Measurements from ENCODE around the gene BRAT1.

BRAT1 gene

DNA sequence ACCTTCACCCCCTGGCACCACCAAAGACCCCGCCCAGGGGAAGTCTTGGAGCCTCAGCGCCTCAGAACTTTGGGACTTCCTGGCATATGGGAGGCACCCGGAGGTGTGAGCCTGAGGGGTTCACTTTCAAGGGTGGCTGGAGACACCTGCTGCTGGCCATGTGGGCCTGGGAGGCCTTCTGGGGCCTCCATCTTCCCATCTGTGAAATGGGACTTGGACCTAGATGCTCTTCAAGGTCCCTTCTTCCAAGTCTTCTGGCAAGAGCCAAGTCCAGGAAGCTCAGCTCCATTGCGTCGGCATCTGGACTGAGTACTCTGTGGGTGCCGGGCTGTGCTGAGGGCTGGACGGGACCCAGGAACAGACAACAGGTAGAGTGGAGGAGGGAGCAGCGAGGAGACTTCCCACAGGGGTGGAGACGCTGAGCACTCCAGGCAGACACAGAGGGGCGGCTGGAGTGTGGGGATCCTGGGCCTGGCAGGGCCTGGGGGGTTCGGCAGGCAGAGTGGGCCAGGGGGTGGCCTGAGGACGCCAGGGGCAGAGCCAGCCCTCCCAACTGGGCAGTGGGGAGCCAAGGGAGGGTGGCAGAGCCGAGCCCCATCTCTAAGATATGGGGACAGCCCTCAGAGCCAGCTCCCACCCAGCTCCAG, 45.1 kb downstream of the BRAT1 start:
- no peak for DNase-seq (ENCODE audit: low read depth)

DNA sequence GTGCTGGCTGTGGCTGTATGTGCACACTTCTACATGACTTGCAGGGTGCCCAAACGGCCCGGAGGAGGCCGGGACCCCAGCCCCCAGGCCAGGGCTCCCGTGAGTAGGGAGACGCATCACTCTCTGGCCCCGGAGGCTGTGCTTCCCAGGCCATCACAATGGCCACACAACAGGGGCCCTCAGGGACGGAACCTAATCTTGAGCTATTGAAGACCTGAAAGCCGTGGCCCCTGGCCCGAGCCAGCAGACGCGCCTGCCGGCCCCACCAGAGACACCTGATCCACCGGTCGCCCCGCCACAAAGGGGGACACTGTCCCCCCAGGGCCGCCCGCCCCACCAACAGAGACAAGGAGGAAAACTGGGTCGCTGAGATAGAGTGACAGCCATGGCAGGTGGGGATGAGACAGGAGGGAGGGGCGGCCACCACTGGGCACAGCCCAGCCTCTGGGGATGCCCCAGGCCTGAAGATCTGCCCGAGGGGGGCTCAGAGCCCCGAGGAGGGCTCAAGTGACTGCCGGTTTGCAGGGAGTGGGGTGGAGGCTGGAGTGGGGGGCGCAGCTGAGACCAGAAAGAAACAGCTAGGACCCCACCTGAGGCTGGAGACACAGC, 45.9 kb downstream of the BRAT1 start:
- DNase-seq (ENCODE audit: low read depth): no peak

DNA sequence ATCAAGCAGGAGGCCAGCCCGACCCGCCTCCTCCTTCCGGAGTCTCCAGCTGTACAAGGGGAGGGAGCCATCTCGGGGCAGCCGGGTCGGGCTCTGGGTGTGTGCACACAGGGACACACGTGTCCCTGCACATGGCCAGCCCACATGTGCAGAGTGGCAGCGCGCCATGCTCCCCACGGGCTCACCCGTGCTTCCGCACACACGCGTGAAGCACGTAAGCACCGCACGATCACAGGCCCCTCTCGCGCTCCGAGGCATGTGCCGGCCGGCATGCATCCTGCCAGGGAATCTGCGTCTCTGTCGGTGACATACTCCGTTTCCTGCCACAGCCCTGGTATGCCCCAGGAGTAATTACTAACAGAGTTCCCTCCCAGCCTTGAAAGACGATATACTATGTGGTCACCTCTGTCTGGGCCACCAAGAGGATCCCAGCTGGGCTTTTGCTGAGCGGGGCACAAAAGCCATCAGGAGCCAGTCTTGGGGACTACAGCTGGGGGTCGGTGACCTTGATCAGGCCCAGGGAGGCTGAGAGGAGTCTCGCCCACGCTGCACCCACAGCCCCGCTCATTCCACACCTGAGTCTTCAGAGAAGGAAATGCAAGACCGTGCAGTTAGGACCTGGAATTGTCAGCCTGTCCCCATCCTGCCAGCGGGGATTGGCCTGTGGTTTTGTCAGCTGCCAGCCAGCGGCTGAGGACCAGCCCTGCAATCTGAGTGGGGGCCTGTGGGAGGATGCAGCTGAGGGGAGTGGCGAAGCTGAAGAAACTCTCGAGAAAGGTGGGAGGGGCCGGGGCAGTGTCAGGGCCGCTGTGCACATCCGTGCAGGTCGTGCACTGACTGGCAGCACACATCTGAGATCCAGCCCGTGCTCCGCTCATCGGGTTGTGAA, 46.8 kb downstream of the BRAT1 start:
- peak; percentile 60 for DNase-seq (ENCODE audit: low read depth)

DNA sequence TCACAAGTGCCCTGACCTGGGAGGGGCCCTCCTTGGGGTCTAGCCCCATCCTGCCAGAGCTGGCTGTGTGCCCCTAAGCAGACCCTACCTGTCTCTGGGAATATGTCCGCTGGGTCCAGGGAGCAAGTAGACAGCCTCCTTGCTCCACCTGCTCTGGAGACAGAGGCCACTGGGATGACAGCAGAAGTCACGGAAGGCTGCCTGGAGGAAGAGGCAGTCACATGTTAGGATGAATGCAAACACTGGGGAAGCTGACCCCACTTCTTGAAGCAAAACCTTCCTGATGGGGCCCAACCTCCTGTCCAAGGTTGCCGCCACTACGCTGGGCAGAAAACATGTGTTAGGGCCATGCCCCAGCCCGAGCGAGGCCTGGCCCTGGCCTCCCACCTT, 47.4 kb downstream of the BRAT1 start:
- no peak for DNase-seq (ENCODE audit: low read depth)

DNA sequence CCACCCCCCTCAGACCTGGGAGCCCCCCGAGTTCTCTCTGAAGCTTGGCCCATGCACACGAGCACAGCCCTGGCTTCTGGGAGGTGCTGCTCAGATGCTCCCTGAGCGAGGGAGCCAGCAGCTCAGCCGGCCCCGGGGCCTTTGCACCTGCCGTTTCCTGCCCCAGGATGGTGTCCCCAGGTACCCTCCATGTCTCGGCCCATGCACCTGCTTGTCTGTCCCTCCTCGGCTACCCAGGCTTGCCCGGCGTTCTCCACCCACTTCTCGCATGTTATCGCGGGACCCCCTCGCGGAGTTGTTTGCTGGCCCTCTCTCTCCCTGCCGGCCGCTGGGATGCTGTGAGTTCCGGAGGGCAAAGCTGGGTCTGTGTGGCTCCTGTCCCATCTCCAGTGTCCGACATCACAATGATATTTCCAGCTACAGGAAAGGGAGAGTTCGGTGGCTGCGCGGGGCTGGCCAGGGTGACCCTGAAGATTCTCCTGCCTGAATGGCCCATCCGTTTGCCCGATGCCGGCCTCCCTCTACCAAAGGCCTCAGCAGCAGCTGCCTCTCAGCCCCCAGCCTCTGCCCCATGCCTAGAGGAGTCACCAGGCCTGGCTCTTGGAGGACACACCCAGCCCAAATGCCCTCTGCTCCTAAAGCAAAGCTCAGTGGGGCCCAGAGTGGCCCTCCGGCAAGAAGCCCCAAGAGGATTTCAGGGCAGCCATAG, 48.0 kb downstream of the BRAT1 start:
- no peak for DNase-seq (ENCODE audit: low read depth)

DNA sequence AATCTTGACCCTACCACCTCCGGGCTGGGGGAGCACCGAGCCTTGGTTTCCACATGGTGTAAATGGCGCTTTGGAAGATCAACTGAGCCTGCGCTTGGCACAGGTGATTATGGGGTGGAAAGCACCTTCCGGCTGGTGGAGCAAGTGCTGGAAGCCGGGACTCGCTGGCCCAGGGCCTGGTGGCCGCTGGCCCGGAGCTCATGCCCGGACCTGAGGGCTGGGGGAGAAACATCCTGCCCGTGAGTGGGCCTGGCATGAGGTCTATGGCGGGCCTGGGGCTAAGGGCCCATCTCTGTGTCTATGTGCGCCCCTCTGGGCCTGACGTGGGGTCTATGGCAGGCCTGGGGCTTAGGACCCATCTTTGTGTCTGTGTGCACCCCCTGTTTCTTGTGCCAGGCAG, 49.9 kb downstream of the BRAT1 start:
- no peak for DNase-seq (ENCODE audit: low read depth)

DNA sequence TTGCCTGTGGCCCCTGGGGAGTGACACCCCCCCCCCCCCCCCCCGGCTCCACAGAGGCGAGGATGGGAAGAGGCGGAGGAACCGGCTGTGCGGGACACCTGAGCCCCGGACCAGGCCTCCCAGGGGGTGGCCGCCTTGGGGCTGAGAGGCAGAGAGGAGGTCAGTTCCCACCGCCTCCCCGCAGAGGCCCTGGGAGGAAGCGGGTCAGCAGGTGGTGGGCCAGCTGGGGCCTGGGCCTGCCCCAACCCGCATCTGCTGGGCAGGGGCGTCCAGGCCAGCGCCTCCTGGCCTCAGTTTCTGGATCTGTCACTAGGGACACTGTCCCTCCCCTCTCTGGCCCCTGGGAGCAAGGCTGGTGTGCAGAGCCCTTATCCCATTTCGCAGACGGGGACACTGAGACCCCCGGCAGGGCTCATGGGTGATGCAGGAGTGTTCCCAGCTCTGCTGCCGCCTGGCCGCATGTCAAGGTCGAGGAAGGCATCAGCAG, 50.4 kb downstream of the BRAT1 start:
- DNase-seq (ENCODE audit: low read depth): no peak

DNA sequence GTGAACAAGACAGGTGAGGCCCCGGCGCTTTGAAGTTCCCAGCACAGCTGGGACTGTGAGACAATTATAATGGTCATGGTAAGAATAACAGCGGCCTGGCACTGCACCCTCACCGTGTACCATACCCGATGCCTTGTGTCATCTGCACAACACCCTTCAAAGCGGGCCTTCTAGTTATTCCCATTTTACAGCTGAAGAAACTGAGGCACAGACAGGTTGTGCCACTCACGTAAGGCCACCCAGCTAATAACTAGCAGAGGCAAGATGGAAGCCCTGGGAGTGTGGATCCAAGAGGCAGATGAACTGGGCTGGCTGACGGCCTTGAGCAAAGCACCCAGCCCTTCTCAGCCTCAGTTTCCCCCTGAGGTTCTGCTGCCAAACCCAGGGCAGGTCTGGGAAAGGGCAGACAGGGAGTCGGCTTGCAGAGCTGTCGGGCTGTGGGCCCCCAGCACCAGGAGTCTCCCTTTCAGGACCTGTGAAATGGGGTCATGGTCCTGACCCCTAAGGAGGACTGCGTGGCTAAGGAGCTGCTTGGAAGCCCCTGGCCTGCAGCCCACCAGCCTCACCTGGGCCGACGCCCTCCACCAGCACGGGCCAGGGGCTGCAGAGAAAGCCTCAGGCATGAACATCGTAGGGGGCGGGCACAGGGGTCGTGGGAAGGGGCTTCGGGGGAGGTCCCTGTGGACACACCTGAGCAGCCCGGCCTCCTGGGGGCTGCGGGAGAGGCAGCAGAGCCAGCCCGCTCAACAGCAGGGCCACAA, 51.0 kb downstream of the BRAT1 start:
- DNase-seq (ENCODE audit: low read depth): no peak

DNA sequence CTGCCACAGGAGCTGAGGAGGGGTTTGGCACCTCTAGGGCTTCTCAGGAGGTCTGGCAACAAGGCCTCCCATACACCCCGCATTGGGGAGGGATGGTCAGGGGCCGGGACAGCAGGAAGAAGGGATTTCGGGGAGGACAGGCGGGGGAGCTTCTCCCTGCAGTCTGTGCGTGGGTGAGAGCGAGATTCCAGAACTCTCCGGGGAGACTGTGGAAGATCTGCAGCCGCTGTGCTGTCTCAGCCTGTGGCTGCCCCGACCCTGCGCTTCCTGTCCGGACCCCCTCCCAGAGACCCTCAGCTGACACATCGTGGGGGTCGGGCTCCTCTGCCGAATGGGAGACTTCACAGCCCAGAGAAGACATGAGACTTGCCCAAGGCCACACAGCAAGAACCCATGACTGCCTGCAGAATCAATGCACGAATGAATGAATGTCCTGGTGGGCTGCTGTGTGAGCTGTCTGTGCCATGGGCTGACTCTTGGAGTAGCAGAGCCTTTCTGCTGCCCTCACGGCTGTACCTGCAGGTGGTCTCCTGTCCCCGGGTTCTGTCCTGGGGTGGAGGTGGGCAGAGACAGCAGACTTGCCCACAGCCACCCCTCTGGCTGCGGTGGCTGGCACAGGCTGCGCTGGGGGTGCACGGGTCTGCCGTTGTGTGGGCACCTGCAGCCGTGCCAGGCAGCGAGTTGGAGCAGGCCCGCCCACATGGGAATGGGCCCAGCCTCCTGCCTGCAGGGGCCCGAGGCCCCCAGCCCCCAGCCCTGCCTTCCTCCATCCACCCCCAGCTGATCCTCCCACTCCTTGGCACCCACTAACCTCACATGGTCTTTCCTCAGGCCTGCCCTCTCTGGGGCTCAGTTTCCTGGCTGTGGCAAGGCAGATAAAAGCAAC, 52.0 kb downstream of the BRAT1 start:
- no peak for DNase-seq (ENCODE audit: low read depth)

DNA sequence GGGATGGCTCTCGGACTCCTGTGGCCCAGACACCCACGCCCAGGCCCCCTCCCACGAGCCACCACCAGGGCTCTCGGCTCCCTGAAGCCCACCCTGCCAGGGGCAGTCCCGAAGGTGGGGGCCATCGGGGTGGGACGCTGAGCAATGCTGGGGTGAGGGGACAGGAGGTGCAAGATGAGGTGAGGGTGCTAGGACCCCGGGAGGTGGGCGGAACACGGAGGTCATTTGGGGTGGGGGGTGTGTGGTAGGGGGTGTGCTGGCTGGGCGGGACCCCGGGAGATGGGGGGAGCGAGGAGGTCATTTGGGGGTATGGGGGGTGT, 52.7 kb downstream of the BRAT1 start:
- no peak for DNase-seq (ENCODE audit: low read depth)

DNA sequence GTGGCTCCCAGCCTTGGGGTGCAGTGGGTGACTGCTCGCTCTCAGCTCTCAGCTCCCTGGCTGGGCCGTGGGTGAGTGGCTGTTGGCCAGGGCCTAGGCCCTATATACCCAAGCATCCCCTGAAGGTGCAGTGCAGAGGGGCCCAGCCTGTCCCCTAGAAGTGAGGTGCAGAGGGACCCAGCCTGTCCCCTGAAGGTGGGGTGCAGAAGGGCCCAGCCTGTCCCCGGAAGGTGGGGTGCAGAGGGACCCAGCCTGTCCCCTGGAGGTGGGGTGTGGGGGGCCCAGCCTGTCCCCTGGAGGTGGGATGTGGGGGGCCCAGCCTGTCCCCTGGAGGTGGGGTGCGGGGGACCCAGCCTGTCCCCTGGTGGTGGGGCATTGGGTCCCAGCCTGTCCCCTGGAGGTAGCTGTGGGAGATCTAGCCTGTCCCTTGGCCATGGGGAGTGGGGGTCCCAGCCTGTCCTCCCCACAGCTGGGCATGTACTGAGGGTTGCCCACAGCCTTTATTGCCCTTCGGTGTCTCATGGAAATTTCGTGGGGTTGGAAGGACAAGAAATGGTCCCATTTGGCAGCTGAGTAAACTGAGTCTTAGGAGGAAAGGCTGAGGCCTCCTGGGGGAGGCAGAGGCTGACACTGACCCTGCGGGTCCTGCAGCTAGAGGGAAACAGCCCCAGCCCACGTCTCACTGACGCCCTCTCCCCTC, 53.2 kb downstream of the BRAT1 start:
- no peak for DNase-seq (ENCODE audit: low read depth)

DNA sequence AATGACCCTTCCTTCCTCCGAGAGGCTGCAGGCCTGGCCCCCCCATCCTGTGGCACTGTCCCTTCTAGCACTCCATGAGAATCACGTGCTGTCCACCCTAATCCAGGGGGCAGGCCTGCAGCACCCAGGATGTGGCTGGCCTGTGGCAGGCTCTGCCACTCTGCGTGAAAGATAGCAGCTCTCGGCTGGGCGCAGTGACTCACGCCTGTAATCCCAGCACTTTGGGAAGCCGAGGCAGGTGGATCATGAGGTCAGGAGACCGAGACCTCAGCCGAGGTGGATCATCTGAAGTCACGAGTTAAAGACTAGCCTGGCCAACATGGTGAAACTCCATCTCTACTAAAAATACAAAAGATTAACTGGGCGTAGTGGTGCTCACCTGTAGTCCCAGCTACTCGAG, 54.6 kb downstream of the BRAT1 start:
- no peak for DNase-seq (ENCODE audit: low read depth)

DNA sequence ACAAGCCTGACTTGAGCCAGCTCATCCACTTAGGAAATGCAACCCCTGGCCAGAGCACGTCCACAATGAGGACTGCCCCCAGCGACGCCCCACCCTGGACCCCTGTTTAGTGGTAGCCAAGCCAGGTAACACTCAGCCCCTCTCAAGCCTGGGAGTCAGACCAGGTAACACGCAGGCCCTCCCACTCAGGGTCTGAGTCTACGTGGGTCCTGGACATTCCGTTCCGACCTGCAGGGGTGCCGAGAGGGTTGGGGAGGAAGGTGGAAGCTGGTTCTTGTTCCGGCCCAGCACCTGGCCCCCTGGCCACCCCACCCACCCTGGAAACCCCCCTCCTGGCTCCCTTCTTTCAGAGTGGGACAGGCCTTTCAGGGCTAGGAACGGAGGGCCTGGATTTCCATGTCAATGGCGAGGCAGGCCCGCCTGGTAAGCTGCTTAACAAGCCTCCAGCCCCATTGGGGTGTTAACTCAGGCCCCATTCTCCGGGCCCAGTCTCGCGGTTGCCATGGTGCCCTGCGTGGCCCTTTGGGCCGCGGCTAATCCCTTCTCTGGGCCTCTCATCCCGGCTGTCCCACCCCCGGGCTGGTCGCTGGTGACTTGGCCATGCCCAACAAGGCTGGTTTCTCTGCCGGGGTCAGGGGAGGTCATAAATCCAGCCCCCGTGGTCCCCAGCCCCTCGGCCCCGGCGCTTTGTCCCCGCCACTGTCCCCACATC, 55.4 kb downstream of the BRAT1 start:
- no peak for DNase-seq (ENCODE audit: low read depth)

DNA sequence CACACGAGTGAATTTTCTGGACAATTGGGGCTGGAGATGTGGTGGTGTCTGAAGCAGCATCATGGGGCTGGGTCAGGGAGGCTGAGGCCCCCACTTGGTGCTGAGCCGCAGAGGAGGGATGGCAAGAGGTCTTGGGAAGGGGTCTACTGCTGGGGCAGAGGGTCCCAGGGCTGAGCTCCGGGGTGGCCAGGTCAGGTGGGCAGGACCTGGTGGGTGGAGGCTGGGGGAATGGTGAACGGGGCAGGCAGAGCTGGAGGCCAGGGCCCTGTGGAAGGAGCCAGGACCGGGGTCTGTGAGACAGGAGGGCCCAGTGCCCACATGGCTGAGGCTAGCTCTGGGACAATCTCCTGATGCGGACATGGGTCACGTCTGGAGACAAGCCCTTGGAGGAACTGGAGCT, 56.1 kb downstream of the BRAT1 start:
- no peak for DNase-seq (ENCODE audit: low read depth)

DNA sequence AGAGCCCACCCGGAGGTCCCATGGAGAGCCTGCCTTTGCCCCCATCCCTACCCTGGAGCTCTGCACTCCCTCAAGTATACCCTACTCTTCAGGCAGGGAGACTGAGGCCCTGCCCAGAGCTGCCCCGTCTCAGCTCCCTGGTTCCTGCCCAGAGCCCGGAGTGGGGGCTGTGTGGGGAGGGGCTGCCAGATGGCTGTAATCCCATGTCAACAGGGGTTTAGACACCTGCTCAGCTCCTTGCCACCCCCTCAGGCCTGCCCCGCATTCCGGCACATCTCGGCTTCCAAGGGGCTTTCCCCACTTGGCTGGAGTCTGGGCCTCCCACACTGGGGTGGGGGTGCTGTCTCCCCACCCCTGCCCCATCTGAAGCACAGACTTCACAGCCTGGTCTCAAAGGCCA, 56.6 kb downstream of the BRAT1 start:
- DNase-seq (ENCODE audit: low read depth): no peak

DNA sequence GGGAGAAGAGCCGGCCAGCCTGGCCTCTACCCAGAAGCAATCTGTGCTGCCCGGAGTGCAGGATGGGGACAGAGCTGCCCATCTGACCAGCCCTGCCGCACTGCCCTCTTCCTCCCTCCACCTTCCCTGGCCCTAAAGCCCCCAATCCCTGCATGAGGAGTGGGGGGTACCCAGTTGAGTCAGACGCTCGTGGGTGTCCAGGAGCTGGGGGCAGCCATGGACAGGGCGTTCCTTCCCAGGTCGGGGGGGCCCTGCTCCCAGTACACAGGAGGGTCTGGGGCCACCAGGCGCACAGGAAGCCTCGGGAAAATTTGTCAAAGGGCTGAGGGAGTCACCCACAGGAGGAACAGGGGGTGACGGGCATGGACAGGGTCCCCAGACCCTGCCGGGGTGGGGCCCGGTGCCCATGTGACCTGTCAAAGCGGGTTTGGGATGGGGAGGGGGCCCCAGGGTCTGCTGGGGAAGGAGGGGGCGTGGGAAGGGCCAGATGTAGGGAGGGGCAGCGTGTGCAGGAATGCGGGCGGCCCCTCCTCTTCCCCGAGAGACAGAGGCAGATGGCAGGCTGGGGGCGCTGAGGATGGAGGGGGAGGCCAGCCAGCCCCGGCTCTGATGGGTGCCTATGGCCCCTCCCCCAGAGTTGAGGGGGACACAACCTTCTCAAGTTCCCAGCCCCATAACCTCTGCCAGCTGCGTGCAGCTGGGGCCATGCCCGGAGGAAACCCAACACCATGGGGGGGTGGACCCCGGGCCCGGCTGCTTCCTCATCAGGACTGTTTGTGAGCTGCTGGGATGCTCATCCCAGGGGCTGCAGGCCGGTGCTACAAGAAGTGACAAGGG, 57.6 kb downstream of the BRAT1 start:
- DNase-seq (ENCODE audit: low read depth): no peak

DNA sequence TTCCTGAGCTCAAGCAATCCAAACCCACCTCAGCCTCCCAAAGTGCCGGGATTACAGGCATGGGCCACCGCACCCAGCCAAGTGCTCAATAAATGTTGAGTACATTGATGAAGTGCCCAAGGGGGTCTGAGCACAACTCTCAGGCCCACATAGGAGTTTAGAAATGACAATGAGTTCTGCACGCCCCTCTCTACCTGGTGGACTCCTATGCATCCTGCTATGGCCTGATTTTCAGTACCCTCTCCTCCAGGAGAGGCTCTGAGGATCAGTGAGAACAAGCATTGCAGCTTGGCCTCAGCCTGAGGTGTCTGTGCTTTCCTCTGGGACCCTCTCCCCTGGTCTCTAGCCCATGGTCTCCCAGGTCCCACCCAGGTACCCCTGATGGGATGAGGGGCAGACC, 58.3 kb downstream of the BRAT1 start:
- DNase-seq (ENCODE audit: low read depth): no peak

DNA sequence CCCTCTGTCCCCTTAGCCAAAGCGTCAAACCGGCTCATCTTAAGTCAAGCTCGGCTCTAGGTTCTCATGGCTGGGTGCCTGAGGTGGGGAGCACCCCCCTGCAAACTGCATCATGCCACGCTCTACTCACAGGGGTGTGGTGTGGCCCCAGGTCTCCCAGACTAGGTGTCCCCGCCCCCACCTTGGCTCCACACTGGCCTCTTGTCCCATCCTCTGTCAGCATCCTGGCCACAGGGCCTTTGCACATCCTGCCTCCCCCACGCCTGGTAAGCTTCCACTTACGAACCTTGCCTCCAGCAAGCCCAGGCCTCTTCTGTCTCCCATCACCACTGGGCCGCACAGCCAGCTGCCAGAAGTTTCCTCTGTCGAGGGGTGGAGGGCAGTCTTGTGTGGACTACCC, 58.9 kb downstream of the BRAT1 start:
- DNase-seq (ENCODE audit: low read depth): no peak

All from activated T-helper 9 cell treated with anti-CD3 and anti-CD28 coated beads, Interleukin-2, amount 50 U/mL, for 16 hours (primary cell).